SK-N-SH treated with all-trans-retinoic acid at 6 μM for 48 hours (cell line): ENCODE results near the gene PKLR.

Experiments used
- BACH2 ChIP-seq: fragments of 250-450 bp; sonication (Bioruptor Pico); IDR thresholded peaks from 2 replicates; pipeline ENCODE4 v1.9.0; 2021; ENCODE audit warnings: mild to moderate bottlenecking, borderline replicate concordance
- ESRRG ChIP-seq: fragments of 250-450 bp; sonication (Bioruptor Pico); IDR thresholded peaks from 2 replicates; pipeline ENCODE4 v1.6.1; 2021; ENCODE audit warnings: mild to moderate bottlenecking
- ISL1 ChIP-seq: fragments of 250-450 bp; sonication (Bioruptor Pico); IDR thresholded peaks from 2 replicates; pipeline ENCODE4 v2.1.2; 2022; ENCODE audit warnings: mild to moderate bottlenecking, moderate library complexity
- OSR1 ChIP-seq: fragments of 250-450 bp; sonication (Bioruptor Pico); IDR thresholded peaks from 2 replicates; pipeline ENCODE4 v1.8.0; 2022; ENCODE audit warnings: moderate library complexity, mild to moderate bottlenecking, inconsistent platforms
- PATZ1 ChIP-seq: fragments of 250-450 bp; sonication (Bioruptor Pico); IDR thresholded peaks from 2 replicates; pipeline ENCODE4 v1.8.0; 2020; ENCODE audit warnings: mild to moderate bottlenecking, moderate library complexity, borderline replicate concordance
- PPARA ChIP-seq: fragments of 250-450 bp; sonication (Bioruptor Pico); IDR thresholded peaks from 2 replicates; pipeline ENCODE4 v1.5.0; 2020; ENCODE audit warnings: mild to moderate bottlenecking, borderline replicate concordance
- SNAI2 ChIP-seq: fragments of 250-450 bp; sonication (Bioruptor Pico); IDR thresholded peaks from 2 replicates; pipeline ENCODE4 v1.5.0; 2020; ENCODE audit warnings: mild to moderate bottlenecking, moderate library complexity
- ZFP3 ChIP-seq: fragments of 250-450 bp; sonication (Bioruptor Pico); IDR thresholded peaks from 2 replicates; pipeline ENCODE4 v1.5.0; 2020; ENCODE audit warnings: mild to moderate bottlenecking, moderate library complexity
- ZNF565 ChIP-seq: fragments of 450-650 bp; formaldehyde crosslinking; conservative IDR thresholded peaks from 2 replicates; pipeline ENCODE4 v1.5.0; 2020; ENCODE audit warnings: low read depth, mild to moderate bottlenecking, moderate library complexity
- TF ChIP-seq, protein P1 (sequence below): fragments of 250-450 bp; sonication (Bioruptor Pico); IDR thresholded peaks from 2 replicates; pipeline ENCODE4 v1.5.0; 2020; ENCODE audit warnings: mild to moderate bottlenecking, moderate library complexity

DNA sequence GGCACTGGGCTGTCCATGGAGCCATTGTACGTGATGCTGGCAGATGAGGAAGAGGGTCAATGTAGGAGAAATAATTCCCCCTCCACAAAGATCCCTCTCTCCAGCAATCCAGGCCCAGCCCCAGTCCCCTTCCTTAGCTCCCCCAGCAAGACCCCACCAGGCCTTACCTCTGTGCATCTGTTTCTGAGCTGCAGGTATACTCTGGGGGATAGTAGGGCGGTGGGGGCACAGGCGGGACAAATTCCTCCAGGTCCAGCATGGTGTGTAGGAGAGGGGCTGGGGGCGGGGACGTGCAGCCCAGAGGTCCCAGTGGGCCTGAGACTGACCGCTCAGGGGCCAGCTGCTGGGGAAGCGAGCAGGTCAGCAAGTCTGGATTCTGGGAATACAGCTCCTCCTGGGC, 49.7 kb downstream of the PKLR start:
- TF ChIP-seq PPARA (CRISPR knock-in tag): no peak
- TF ChIP-seq ESRRG (CRISPR knock-in tag): no peak
- TF ChIP-seq ZFP3: no peak
- TF ChIP-seq BACH2: no peak
- no peak for TF ChIP-seq PATZ1 (CRISPR knock-in tag)
- no peak for TF ChIP-seq OSR1
- no peak for TF ChIP-seq SNAI2 (CRISPR knock-in tag)
- TF ChIP-seq, protein P1, sequence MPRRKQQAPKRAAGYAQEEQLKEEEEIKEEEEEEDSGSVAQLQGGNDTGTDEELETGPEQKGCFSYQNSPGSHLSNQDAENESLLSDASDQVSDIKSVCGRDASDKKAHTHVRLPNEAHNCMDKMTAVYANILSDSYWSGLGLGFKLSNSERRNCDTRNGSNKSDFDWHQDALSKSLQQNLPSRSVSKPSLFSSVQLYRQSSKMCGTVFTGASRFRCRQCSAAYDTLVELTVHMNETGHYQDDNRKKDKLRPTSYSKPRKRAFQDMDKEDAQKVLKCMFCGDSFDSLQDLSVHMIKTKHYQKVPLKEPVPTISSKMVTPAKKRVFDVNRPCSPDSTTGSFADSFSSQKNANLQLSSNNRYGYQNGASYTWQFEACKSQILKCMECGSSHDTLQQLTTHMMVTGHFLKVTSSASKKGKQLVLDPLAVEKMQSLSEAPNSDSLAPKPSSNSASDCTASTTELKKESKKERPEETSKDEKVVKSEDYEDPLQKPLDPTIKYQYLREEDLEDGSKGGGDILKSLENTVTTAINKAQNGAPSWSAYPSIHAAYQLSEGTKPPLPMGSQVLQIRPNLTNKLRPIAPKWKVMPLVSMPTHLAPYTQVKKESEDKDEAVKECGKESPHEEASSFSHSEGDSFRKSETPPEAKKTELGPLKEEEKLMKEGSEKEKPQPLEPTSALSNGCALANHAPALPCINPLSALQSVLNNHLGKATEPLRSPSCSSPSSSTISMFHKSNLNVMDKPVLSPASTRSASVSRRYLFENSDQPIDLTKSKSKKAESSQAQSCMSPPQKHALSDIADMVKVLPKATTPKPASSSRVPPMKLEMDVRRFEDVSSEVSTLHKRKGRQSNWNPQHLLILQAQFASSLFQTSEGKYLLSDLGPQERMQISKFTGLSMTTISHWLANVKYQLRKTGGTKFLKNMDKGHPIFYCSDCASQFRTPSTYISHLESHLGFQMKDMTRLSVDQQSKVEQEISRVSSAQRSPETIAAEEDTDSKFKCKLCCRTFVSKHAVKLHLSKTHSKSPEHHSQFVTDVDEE (CRISPR knock-in tag): no peak
- no peak for TF ChIP-seq ISL1
- no peak for TF ChIP-seq ZNF565 (CRISPR knock-in tag)
